Naive B cell (primary cell): ENCODE data around the gene SIMC1. TPM values are rescaled to one million over a fixed set of nuclear protein-coding genes. Genes with fewer than 3 reads are reported as not detected.
"Not testable (repeated sequence)": the region's sequence is repeated elsewhere in the genome, so short reads cannot be mapped to it uniquely, and the experiment has no call there.

Experiments
- ATAC-seq, 2 donors: fragments of 150-1000 bp; cut with Tn5 transposase; 2 replicates each; pipeline ENCODE4 v1.10.0; 2021; ENCODE audit warnings: low read depth in 2 of 2, mild to moderate bottlenecking in 2 of 2, moderate library complexity in 2 of 2
- DNase-seq: peaks from one replicate; pipeline ENCODE4 v3.0.0; 2022
- H3K27ac Mint-ChIP-seq, 6 donors: one replicate each; pipeline ENCODE4 v1.8.0; 2020 to 2022; ENCODE audit warnings: mild to moderate bottlenecking in 6 of 6, mixed read lengths in 6 of 6, moderate library complexity in 5 of 6, inconsistent platforms in 2 of 6
- H3K27me3 Mint-ChIP-seq, 3 donors: one replicate each; pipeline ENCODE4 v1.8.0; 2021 to 2022; ENCODE audit warnings: mixed read lengths in 3 of 3, mild to moderate bottlenecking in 1 of 3
- H3K36me3 Mint-ChIP-seq, 2 donors: one replicate each; pipeline ENCODE4 v1.8.0; 2020 to 2022; ENCODE audit warnings: mixed read lengths in 2 of 2, inconsistent platforms in 1 of 2, mild to moderate bottlenecking in 1 of 2
- H3K4me1 Mint-ChIP-seq, 3 donors: one replicate each; pipeline ENCODE4 v1.8.0; 2020 to 2022; ENCODE audit warnings: mixed read lengths in 3 of 3, inconsistent platforms in 1 of 3, mild to moderate bottlenecking in 1 of 3, moderate library complexity in 1 of 3
- H3K4me3 Mint-ChIP-seq, 8 donors: one replicate each; pipeline ENCODE4 v1.8.0; 2020 to 2022; ENCODE audit warnings: mild to moderate bottlenecking in 8 of 8, mixed read lengths in 8 of 8, moderate library complexity in 8 of 8, inconsistent platforms in 2 of 8
- H3K9me3 Mint-ChIP-seq, 7 donors: one replicate each; pipeline ENCODE4 v1.8.0; 2020 to 2022; ENCODE audit warnings: mixed read lengths in 7 of 7, mild to moderate bottlenecking in 5 of 7, inconsistent platforms in 2 of 7, moderate library complexity in 1 of 7
- polyA plus RNA-seq, 6 donors: library from polyadenylated mRNA; unstranded; fragments of 300-500 nt; fragmentation: Illumina TruSeq; gene quantifications; one replicate each; pipeline ENCODE4 v1.2.3, GENCODE V29; 2021; ENCODE audit warnings: low read depth in 6 of 6

The SIMC1 gene
- polyA plus RNA-seq, result 10 to 100 TPM in 5 of 6 donors, under 1 TPM in 1; 0.43 to 28.1 (median 13.6) TPM

- peak; percentile 77 to 82 for ATAC-seq
- not testable (repeated sequence) for H3K9me3 Mint-ChIP-seq, H3K27me3 Mint-ChIP-seq, H3K36me3 Mint-ChIP-seq
- H3K4me1 Mint-ChIP-seq, result peaks cover 6 to 21% (median 6%) of the 10 kb centered on the region in 3 donors
- peak; percentile 84 for DNase-seq
- peak within 1 kb of the TSS; percentile 92 to 98 (median 96) for H3K27ac Mint-ChIP-seq
- peak within 1 kb of the TSS; percentile 45 to 93 (median 83) for H3K4me3 Mint-ChIP-seq
These were observed at the start of gene SIMC1 for GRCh38 chr5:176237971-176238644. TSS of gene SIMC1 (plus strand) at chr5:176238424. CDS start at chr5:176238509, 85 bp downstream.

GRCh38 chr5:176188506-176189193, 49.6 kb upstream of the SIMC1 start:
- no peaks in the 10 kb centered on the region for H3K36me3 Mint-ChIP-seq
- no peaks in the 10 kb centered on the region for H3K9me3 Mint-ChIP-seq
- peak overlapping the region in 1 of 6 donors; percentile 66 for H3K27ac Mint-ChIP-seq
- H3K4me1 Mint-ChIP-seq, result no peaks in the 10 kb centered on the region
- peaks cover 0 to 21% (median 7%) of the 10 kb centered on the region in 3 donors for H3K27me3 Mint-ChIP-seq
- ATAC-seq (no peak), DNase-seq (no peak)
- H3K4me3 Mint-ChIP-seq, result no peak overlapping the region

GRCh38 chr5:176189857-176190256, 48.4 kb upstream of the SIMC1 start:
- no peak overlapping the region for H3K27ac Mint-ChIP-seq
- no peaks in the 10 kb centered on the region for H3K9me3 Mint-ChIP-seq
- H3K36me3 Mint-ChIP-seq, result no peaks in the 10 kb centered on the region
- peaks cover 0 to 21% (median 10%) of the 10 kb centered on the region in 3 donors for H3K27me3 Mint-ChIP-seq
- H3K4me3 Mint-ChIP-seq, result no peak overlapping the region
- H3K4me1 Mint-ChIP-seq, result no peaks in the 10 kb centered on the region
- DNase-seq (no peak), ATAC-seq (no peak)

GRCh38 chr5:176190886-176191755, 47.1 kb upstream of the SIMC1 start:
- H3K9me3 Mint-ChIP-seq, result no peaks in the 10 kb centered on the region
- ATAC-seq, result no peak
- peak overlapping the region in 1 of 8 donors; percentile 10 for H3K4me3 Mint-ChIP-seq
- H3K27ac Mint-ChIP-seq, result no peak overlapping the region
- no peak for DNase-seq
- no peaks in the 10 kb centered on the region for H3K36me3 Mint-ChIP-seq
- peaks cover 0 to 23% (median 16%) of the 10 kb centered on the region in 3 donors for H3K27me3 Mint-ChIP-seq
- peaks cover 0 to 5% (median 4%) of the 10 kb centered on the region in 3 donors for H3K4me1 Mint-ChIP-seq

GRCh38 chr5:176192094-176192721, 46.0 kb upstream of the SIMC1 start:
- peaks cover under 1 to 23% (median 19%) of the 10 kb centered on the region in 3 donors for H3K27me3 Mint-ChIP-seq
- H3K4me3 Mint-ChIP-seq, result no peak overlapping the region
- no peak overlapping the region for H3K27ac Mint-ChIP-seq
- DNase-seq (no peak), ATAC-seq (no peak)
- H3K4me1 Mint-ChIP-seq, result peaks cover 0 to 5% (median 4%) of the 10 kb centered on the region in 3 donors
- no peaks in the 10 kb centered on the region for H3K36me3 Mint-ChIP-seq
- H3K9me3 Mint-ChIP-seq, result no peaks in the 10 kb centered on the region

GRCh38 chr5:176192722-176193117, 45.5 kb upstream of the SIMC1 start:
- H3K27ac Mint-ChIP-seq, H3K4me1 Mint-ChIP-seq, DNase-seq, H3K4me3 Mint-ChIP-seq, H3K9me3 Mint-ChIP-seq, H3K36me3 Mint-ChIP-seq: not testable (repeated sequence)
- H3K27me3 Mint-ChIP-seq, result peaks cover 5 to 28% (median 24%) of the 10 kb centered on the region in 3 donors
- ATAC-seq, result peak in 1 of 2 donors; percentile 28

GRCh38 chr5:176193636-176194035, 44.6 kb upstream of the SIMC1 start:
- not testable (repeated sequence) for H3K9me3 Mint-ChIP-seq, DNase-seq, H3K27ac Mint-ChIP-seq, ATAC-seq, H3K4me1 Mint-ChIP-seq, H3K36me3 Mint-ChIP-seq
- Mint-ChIP-seq H3K4me3 (peak overlapping the region in 2 of 8 donors; percentile 39 to 50), H3K27me3 (peaks cover 5 to 30% (median 28%) of the 10 kb centered on the region in 3 donors)

- not testable (repeated sequence) for DNase-seq, H3K4me1 Mint-ChIP-seq
These were observed 43.8 kb upstream of the SIMC1 start for GRCh38 chr5:176194238-176195083.

GRCh38 chr5:176195084-176195413, 43.2 kb upstream of the SIMC1 start:
- peaks cover 5 to 40% (median 36%) of the 10 kb centered on the region in 3 donors for H3K27me3 Mint-ChIP-seq
- DNase-seq, H3K4me1 Mint-ChIP-seq, H3K4me3 Mint-ChIP-seq, H3K9me3 Mint-ChIP-seq, H3K27ac Mint-ChIP-seq, ATAC-seq, H3K36me3 Mint-ChIP-seq: not testable (repeated sequence)

More at GRCh38 chr5:176194238-176195083, 43.8 kb upstream of the SIMC1 start:
- peak; percentile 38 to 45 for ATAC-seq
- H3K27me3 Mint-ChIP-seq, result peaks cover 5 to 34% (median 30%) of the 10 kb centered on the region in 3 donors
- not testable (repeated sequence) for H3K9me3 Mint-ChIP-seq, H3K36me3 Mint-ChIP-seq, H3K27ac Mint-ChIP-seq
- H3K4me3 Mint-ChIP-seq, result peak overlapping the region in 1 of 8 donors; percentile 50

- not testable (repeated sequence) for H3K27ac Mint-ChIP-seq, H3K4me1 Mint-ChIP-seq, H3K9me3 Mint-ChIP-seq, DNase-seq, H3K4me3 Mint-ChIP-seq, H3K36me3 Mint-ChIP-seq
- ATAC-seq, result peak; percentile 46 to 80
- H3K27me3 Mint-ChIP-seq, result peaks cover 5 to 44% (median 40%) of the 10 kb centered on the region in 3 donors
These were observed 42.6 kb upstream of the SIMC1 start for GRCh38 chr5:176195487-176196207.

- peaks cover 5 to 40% (median 39%) of the 10 kb centered on the region in 3 donors for H3K27me3 Mint-ChIP-seq
- not testable (repeated sequence) for H3K4me3 Mint-ChIP-seq, H3K4me1 Mint-ChIP-seq, H3K27ac Mint-ChIP-seq, H3K9me3 Mint-ChIP-seq, ATAC-seq, H3K36me3 Mint-ChIP-seq, DNase-seq
These were observed 41.4 kb upstream of the SIMC1 start for GRCh38 chr5:176196781-176197180.
